ENCODE data around the gene RGS21.
"Not testable (repeated sequence)": the region's sequence is repeated elsewhere in the genome, so short reads cannot be mapped to it uniquely, and the experiment has no call there.

The RGS21 gene, protein sequence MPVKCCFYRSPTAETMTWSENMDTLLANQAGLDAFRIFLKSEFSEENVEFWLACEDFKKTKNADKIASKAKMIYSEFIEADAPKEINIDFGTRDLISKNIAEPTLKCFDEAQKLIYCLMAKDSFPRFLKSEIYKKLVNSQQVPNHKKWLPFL

DNA sequence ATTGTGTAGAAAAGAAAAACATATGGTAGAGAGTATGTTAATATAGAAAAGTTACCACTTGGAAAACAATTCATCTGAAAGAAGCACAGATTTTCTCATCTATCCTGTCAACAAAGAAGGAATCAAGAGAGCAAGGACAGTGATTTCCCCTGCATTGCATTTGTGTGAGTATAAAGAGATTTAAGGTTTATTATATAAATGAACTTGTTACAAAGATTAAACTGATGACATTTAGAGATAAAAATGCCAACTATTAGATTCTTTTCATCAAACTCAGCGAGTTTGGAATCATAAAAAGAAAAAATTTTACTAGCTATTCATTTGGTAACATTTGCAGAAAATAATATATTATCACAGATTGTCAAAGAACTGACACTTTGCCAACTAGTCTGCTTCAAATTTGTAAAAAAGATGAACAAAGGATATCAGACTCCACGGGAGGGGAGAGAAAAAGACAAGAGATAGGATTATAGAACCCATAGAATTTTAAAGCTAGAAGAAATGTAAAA is at the start of gene RGS21:
RGS21 (plus strand) TSS at position 51 of the 509 bp plus-strand sequence. CDS start 26,045 bp downstream, outside the sequence.
- no peaks in the 10 kb centered on the region for H3K9me3 Mint-ChIP-seq
- no peak within 1 kb of the TSS for H3K4me3 Mint-ChIP-seq
- DNase-seq: no peak
- no peak within 1 kb of the TSS for H3K27ac Mint-ChIP-seq
- ATAC-seq (replicated peaks): no peak
- no peaks in the 10 kb centered on the region for H3K36me3 Mint-ChIP-seq
- H3K4me1 Mint-ChIP-seq: no peaks in the 10 kb centered on the region
- no peaks in the 10 kb centered on the region for H3K27me3 Mint-ChIP-seq

DNA sequence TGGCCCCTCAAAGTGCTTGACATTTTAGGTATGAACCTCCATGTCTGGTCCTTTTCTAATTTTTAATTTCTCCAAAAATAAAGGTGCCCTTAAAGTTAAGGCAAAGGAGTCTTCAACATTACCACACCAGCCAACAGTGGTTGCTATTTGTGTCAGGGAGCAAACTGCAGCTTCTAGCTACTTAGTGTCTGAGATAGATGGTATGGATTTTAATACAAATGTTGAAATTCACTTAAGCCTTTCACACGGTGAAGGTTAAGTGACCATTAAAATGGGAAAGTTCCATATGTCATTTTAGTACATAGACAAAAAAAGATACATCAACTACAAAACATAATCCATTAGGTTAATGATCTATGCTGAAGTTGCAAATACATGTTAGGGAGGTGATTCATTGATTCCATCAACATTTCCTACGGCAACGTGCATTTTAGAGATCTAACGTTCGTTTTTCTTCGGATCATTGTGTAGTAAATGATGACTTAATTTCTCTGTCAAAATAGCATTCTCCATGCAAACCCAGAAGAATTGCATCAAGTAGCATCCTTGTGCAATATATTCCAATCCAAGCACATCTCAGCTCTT is 48.2 kb upstream of the RGS21 start:
- ATAC-seq (replicated peaks): no peak
- no peaks in the 10 kb centered on the region for H3K9me3 Mint-ChIP-seq
- no peaks in the 10 kb centered on the region for H3K36me3 Mint-ChIP-seq
- H3K4me1 Mint-ChIP-seq: no peaks in the 10 kb centered on the region
- H3K27ac Mint-ChIP-seq: no peak overlapping the region
- no peaks in the 10 kb centered on the region for H3K27me3 Mint-ChIP-seq
- H3K4me3 Mint-ChIP-seq: no peak overlapping the region
- no peak for DNase-seq

DNA sequence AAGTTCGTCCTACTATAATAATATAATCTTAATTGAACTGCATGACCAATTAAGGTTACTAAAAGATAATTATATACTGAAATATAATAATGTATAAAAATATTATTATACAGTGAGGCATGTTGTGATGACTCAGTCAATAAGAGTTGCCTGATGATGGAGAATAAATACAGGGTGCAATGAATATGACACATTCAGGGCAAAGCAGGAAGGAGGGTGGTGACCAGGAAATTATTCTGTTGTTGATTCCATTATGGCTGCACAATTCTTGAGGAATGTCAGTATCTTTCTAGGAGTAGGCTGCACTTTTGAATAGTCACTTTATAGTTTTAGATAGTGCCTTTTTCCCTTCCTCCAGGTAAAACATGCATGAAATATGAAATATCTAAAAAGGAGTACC is 46.4 kb upstream of the RGS21 start:
- Mint-ChIP-seq H3K27me3 (no peaks in the 10 kb centered on the region), H3K27ac (no peak overlapping the region), H3K36me3 (no peaks in the 10 kb centered on the region), H3K4me1 (no peaks in the 10 kb centered on the region), H3K4me3 (no peak overlapping the region), H3K9me3 (no peaks in the 10 kb centered on the region)
- ATAC-seq (replicated peaks): no peak
- DNase-seq: no peak

DNA sequence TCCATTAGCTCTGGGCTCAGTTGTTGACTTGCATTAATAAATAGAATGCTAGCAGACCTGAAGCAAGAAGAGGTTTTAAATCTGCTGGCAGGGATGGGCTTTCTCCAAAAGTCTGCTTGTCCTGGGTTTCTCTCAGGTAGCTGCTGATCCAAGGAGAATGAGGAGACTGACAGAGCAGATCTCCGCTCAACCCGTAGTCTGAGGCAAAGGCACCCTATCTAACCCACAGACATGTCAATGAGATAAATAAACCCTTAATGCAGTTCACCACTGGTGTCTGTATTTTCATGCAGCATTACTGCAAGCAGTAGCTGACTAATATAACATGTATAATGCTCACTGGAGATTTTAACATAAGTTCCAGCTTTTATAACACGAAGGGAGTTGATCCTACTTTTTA is 44.1 kb upstream of the RGS21 start:
- H3K4me1 Mint-ChIP-seq: no peaks in the 10 kb centered on the region
- no peak overlapping the region for H3K4me3 Mint-ChIP-seq
- no peaks in the 10 kb centered on the region for H3K36me3 Mint-ChIP-seq
- ATAC-seq (replicated peaks) (no peak), DNase-seq (no peak)
- no peaks in the 10 kb centered on the region for H3K9me3 Mint-ChIP-seq
- H3K27me3 Mint-ChIP-seq: no peaks in the 10 kb centered on the region
- H3K27ac Mint-ChIP-seq: no peak overlapping the region

DNA sequence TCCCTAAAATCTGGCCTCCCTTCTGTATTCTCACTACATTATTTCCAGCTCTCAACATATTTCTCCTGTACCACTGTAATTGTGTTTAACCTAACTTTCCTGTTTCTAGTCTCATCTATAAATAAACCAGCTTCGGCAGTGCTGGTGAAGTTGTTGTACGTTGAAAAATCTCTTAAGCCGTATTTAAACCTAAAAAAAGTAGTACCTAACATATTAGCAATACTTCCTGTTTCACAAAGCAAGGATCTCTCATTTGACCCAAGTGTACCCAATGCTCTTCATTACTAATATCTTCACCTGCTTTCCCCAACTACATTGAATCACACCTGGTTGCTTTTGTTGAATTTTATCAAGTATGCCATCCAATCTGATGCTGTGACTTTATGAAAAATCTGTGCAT is 42.2 kb upstream of the RGS21 start:
- DNase-seq: no peak
- H3K36me3 Mint-ChIP-seq: no peaks in the 10 kb centered on the region
- no peak for ATAC-seq (replicated peaks)
- H3K4me3 Mint-ChIP-seq: no peak overlapping the region
- no peaks in the 10 kb centered on the region for H3K4me1 Mint-ChIP-seq
- H3K9me3 Mint-ChIP-seq: no peaks in the 10 kb centered on the region
- H3K27me3 Mint-ChIP-seq: no peaks in the 10 kb centered on the region
- no peak overlapping the region for H3K27ac Mint-ChIP-seq

DNA sequence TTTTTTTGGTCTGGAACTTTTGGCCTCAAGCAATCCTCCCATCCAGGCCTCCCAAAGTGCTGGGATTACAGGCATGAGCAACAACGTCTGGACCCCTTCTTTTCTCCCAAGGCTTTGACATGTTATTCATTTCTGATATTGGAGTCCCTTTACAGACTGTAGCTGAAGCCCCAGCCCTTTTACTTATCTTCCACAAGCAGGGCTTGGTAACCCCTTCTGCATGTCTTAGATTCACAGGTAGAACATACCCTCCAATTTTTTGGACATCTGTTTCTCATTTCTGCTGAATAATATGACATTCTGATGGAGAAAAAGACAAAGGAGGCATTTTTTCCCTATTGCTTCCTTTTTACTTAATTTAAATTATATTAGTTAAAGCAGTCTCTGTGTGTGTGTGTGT is 39.2 kb upstream of the RGS21 start:
- ATAC-seq (replicated peaks): no peak
- Mint-ChIP-seq H3K4me3 (no peak overlapping the region), H3K27me3 (no peaks in the 10 kb centered on the region), H3K9me3 (peaks cover 0 to 2% of the 10 kb centered on the region in 2 donors), H3K4me1 (no peaks in the 10 kb centered on the region), H3K36me3 (no peaks in the 10 kb centered on the region), H3K27ac (no peak overlapping the region)
- no peak for DNase-seq

DNA sequence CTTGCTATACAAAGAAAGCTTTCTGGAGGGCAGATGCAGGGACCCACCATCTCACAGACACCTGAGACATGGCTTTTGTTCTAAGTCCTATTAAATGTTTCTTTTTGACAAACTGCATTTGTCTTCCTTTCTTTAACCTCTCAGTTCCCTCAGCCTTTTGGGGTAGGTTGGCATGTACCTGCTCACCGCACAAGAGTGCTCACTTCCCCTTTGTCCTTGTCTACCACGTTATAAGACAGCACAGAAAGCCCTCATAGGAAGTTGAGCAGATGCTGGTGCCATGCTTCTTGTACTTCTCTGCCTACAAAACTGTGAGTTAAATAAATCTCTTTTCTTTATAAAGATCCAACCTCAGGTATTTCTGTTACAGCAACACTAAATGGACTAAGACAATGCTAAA is 31.9 kb upstream of the RGS21 start:
- Mint-ChIP-seq H3K27ac (no peak overlapping the region), H3K4me3 (no peak overlapping the region), H3K4me1 (no peaks in the 10 kb centered on the region), H3K36me3 (no peaks in the 10 kb centered on the region), H3K27me3 (no peaks in the 10 kb centered on the region), H3K9me3 (peaks cover 3 to 15% of the 10 kb centered on the region in 2 donors)
- DNase-seq: no peak
- ATAC-seq (replicated peaks): no peak

DNA sequence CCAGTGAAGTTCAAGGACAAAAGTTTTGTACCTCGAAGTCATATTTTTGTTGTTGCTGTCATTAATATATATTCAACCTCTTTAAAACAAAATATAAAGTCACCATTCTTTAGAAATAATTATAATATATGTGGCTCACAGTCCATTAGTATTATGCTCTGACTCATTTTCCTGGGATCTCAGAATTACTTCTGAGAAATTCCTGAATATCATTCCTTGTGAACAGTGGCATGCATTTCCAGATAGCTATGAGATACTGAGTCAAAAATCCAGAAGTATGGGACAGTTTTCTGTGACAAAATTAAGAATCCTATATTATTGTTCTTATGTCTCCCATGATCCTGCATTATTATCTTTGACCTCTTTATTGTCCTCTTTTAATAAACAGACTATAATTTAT is 13.8 kb upstream of the RGS21 start:
- ATAC-seq (replicated peaks) (no peak), DNase-seq (no peak)
- no peak overlapping the region for H3K4me3 Mint-ChIP-seq
- H3K9me3 Mint-ChIP-seq: peaks cover 4 to 5% of the 10 kb centered on the region in 2 donors
- no peaks in the 10 kb centered on the region for H3K36me3 Mint-ChIP-seq
- no peak overlapping the region for H3K27ac Mint-ChIP-seq
- H3K4me1 Mint-ChIP-seq: no peaks in the 10 kb centered on the region
- H3K27me3 Mint-ChIP-seq: no peaks in the 10 kb centered on the region

DNA sequence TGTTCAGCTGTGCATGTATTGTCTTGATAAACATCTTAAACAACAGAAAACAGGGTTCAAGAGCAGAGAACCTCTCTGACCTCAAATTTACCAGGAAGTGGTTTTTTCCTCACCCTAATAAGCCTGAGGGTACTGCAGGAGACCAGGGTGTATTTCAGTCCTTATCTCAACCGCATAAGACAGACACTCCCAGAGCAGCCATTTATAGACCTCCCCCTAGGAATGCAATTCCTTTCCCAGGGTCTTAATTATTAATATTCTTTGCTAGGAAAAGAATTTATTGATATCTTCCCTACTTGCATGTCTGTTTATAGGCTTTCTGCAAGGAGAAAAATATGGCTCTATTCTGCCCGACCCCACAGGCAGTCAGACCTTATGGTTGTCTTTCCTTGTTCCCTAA is 8.5 kb upstream of the RGS21 start:
- not testable (repeated sequence) for H3K27ac Mint-ChIP-seq; H3K36me3 Mint-ChIP-seq; H3K4me3 Mint-ChIP-seq; H3K9me3 Mint-ChIP-seq; H3K4me1 Mint-ChIP-seq; ATAC-seq (replicated peaks); DNase-seq; H3K27me3 Mint-ChIP-seq

DNA sequence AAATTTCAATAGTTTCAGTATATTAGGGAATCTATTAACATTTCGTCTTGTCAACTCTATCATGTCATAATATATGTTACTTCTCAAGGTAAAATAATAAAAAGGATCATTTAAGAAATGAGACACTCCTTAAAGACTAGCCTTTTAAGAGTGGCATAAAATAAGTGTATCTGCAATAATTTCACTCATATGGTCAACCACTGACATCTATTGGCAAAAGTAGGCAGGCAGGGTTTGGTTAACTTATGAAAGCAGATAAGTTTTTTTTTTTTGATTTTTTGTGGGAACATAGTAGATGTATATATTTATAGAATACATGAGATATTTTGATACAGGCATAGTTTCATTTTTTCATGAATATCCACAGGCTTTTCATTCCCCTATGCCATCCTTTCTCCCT is 5.5 kb upstream of the RGS21 start:
- no peak for ATAC-seq (replicated peaks)
- H3K36me3 Mint-ChIP-seq: no peaks in the 10 kb centered on the region
- H3K27ac Mint-ChIP-seq: no peak overlapping the region
- no peak for DNase-seq
- H3K4me3 Mint-ChIP-seq: no peak overlapping the region
- no peaks in the 10 kb centered on the region for H3K27me3 Mint-ChIP-seq
- peaks cover 5 to 8% of the 10 kb centered on the region in 2 donors for H3K9me3 Mint-ChIP-seq
- H3K4me1 Mint-ChIP-seq: no peaks in the 10 kb centered on the region

DNA sequence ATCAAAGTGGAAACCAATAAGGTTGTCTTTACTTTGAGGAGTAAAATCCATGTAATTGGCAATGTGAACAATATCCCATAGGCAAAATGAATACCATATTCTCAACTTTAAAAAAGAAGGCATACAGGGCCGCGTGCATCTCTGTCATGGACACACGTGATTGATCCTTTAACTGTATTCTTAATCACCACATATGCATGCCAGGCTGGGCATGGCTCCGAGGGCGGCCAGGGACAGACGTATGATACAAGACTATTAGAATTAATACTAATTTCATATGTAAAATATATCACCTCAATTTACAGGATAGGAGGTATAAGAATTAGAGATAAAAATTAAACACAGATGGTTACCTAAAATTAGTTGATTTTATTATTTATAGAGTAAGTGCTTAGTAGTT is 11.2 kb downstream of the RGS21 start:
- DNase-seq (no peak), ATAC-seq (replicated peaks) (no peak)
- Mint-ChIP-seq H3K27ac (no peak overlapping the region), H3K9me3 (no peaks in the 10 kb centered on the region), H3K4me1 (no peaks in the 10 kb centered on the region), H3K4me3 (no peak overlapping the region), H3K27me3 (no peaks in the 10 kb centered on the region), H3K36me3 (no peaks in the 10 kb centered on the region)

DNA sequence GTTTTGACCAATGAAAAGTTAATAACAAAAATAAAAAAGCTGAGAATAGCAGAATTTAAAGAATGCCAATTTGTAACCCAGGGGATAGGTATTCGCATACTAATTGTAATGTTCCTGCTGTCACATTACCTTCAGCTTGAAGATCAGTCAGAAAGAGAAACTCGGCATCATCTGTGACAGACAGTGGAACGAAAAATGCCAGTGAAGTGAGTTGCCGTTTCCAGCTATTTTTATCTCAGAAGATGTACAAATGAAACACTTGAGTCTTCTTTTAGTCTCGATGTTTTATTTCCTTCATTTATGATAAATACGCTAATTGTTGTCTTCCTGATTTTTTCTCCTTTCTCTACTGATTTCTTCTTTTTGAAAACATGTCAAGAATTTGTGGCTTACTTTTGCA is 26.1 kb downstream of the RGS21 start:
- ATAC-seq (replicated peaks) (no peak), DNase-seq (no peak)
- no peaks in the 10 kb centered on the region for H3K27me3 Mint-ChIP-seq
- no peaks in the 10 kb centered on the region for H3K9me3 Mint-ChIP-seq
- H3K27ac Mint-ChIP-seq: no peak overlapping the region
- H3K36me3 Mint-ChIP-seq: no peaks in the 10 kb centered on the region
- H3K4me3 Mint-ChIP-seq: no peak overlapping the region
- no peaks in the 10 kb centered on the region for H3K4me1 Mint-ChIP-seq

DNA sequence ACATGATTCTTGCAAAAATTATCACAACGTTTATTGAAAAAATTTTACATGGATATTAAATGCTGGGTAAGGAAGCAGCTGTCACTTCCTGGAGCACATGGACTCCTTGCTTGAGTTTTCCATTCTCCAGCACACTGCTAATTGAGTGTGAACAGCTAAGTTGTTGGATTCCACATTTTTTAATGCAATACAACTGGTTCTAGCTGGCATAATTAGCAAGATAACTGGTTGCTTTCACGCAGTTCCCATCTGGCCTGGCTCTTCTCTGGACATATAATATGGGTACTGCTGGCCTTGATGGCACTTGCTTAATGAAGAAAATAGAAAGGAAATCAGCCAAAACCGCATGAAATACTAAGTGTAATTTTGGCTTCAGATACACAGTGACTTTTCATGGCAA is 26.6 kb downstream of the RGS21 start:
- H3K27me3 Mint-ChIP-seq: no peaks in the 10 kb centered on the region
- no peaks in the 10 kb centered on the region for H3K4me1 Mint-ChIP-seq
- no peaks in the 10 kb centered on the region for H3K9me3 Mint-ChIP-seq
- H3K36me3 Mint-ChIP-seq: no peaks in the 10 kb centered on the region
- ATAC-seq (replicated peaks) (no peak), DNase-seq (no peak)
- no peak overlapping the region for H3K27ac Mint-ChIP-seq
- H3K4me3 Mint-ChIP-seq: no peak overlapping the region

DNA sequence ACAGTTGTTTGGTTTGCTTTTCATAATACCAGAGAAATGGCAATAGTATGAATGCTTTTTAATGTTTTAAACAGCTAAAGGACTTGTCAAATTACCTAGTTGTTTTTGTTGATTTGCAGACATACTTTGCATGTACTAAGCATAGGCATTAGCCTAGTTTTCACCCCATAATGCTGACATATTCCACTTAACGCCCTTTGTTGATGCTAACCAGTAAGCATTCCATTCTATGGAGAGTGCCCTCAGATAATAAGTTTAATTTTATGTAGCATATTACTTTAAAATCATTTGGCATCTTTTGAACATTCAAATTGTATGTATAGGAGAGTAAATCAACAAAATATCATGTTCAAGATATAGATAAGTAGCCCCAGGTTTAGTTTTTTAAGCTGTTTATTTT is 32.5 kb downstream of the RGS21 start:
- Mint-ChIP-seq H3K27ac (no peak overlapping the region), H3K4me1 (no peaks in the 10 kb centered on the region), H3K4me3 (no peak overlapping the region), H3K36me3 (no peaks in the 10 kb centered on the region), H3K27me3 (no peaks in the 10 kb centered on the region), H3K9me3 (no peaks in the 10 kb centered on the region)
- DNase-seq (no peak), ATAC-seq (replicated peaks) (no peak)

DNA sequence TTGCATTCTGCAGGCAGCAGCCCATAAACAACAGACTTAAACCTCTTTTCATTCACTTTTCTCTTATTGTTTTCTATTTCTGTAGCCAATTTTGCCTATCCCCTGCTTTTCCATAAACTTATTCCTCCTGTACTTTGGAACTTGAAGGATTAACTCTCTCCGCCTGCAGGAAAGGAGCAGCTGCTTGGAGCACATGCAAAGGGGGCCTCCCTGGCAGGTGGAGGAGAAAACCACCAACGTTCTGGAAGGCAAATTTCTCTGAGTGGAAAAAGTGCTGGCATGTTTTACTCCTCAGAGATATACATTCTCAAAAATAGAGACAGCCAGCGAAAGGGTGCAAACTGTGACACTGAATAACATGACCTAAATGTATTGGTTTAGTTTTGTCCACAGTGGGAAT is 33.6 kb downstream of the RGS21 start:
- ATAC-seq (replicated peaks) (no peak), DNase-seq (no peak)
- Mint-ChIP-seq H3K27ac (no peak overlapping the region), H3K27me3 (no peaks in the 10 kb centered on the region), H3K9me3 (no peaks in the 10 kb centered on the region), H3K36me3 (no peaks in the 10 kb centered on the region), H3K4me1 (no peaks in the 10 kb centered on the region), H3K4me3 (no peak overlapping the region)

DNA sequence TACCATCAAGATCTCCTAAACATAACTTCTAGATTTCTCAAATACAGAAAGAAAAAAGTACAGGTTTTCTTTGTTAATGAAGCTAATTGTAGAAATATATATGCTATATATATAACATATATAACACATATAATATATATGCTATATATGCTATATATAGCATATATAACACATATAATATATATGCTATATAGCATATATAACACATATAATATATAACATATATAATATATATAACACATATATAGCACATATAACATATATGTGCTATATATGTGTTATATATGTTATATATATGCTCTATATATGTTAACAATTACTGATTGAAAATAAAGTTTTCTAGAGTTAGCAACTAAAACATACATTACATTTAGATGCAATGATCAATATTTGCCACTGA is 34.8 kb downstream of the RGS21 start:
- no peaks in the 10 kb centered on the region for H3K36me3 Mint-ChIP-seq
- no peaks in the 10 kb centered on the region for H3K9me3 Mint-ChIP-seq
- no peak overlapping the region for H3K27ac Mint-ChIP-seq
- no peak overlapping the region for H3K4me3 Mint-ChIP-seq
- no peaks in the 10 kb centered on the region for H3K4me1 Mint-ChIP-seq
- no peak for ATAC-seq (replicated peaks)
- DNase-seq: no peak
- no peaks in the 10 kb centered on the region for H3K27me3 Mint-ChIP-seq
